ENCODE measurements around the gene STT3B. TPM values are rescaled to one million over a fixed set of nuclear protein-coding genes. Genes with fewer than 3 reads are reported as not detected.
A peak's percentile ranks its signal among the peaks of the same experiment; 100 is the strongest.

The STT3B gene
- total and polyA plus RNA-seq, 4 experiments from 2014 or later, result 145 to 183 (median 159) TPM

DNA sequence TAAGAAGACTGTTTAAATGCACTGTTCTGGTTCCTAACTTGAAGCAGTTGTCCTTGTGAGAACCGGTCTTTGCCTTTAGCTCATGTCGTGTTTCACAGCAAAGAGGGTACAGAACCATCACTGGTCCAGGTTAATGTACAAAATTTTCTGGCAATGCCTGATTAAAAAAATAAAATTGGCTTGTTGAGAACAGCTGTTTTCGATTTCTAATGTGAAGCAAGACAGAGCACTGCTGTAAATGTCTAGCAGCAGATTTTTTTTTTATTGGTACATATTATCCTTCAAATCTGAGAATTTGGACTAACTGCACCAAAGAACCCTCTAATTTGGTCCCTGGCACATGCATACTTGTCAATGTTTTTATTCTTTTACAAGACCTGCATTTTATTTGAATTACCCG lies 103.3 kb downstream of the STT3B start:
- H3K36me3 Mint-ChIP-seq, result peaks cover 25 to 43% of the 10 kb centered on the region in 2 donors
- intact Hi-C loops (cut with micrococcal nuclease), result loop anchor here (5.0 kb wide), 2 partner anchors 64 to 84 kb away; no protein-coding TSS in a partner anchor
- no peaks in the 10 kb centered on the region for H3K9me3 ChIP-seq (ENCODE audit: control insufficient read depth in 1 of 2, low read length in 2 of 2)
- H3K4me3 Mint-ChIP-seq, result peak overlapping the region in 6 of 8 donors; percentile 11 to 59 (median 44)
- ChIA-PET POLR2A (ENCODE audit: partially characterized antibody) (interaction anchor here (0.8 to 2.9 kb wide), 5 partner anchors 11 to 174 kb away, joined by 3 to 12 read pairs (median 4); partner anchors contain the start of gene STT3B), CTCF (ENCODE audit: partially characterized antibody) (interaction anchor here (1.0 to 1.8 kb wide), 3 partner anchors 59 to 508 kb away, joined by 3 to 6 read pairs (median 3); partner anchors contain the start of gene STT3B)
- peak overlapping the region in 6 of 7 donors; percentile 28 to 85 (median 72) for H3K27ac Mint-ChIP-seq
- H3K27me3 Mint-ChIP-seq, result no peaks in the 10 kb centered on the region
- H3K4me1 Mint-ChIP-seq, result peaks cover 43 to 61% (median 49%) of the 10 kb centered on the region in 4 donors
- no peak for DNase-seq
- peaks cover 47% of the 10 kb centered on the region for H3K4me1 ChIP-seq (ENCODE audit: insufficient read depth, low read length)
- no peaks in the 10 kb centered on the region for H3K9me3 Mint-ChIP-seq
- no peak overlapping the region for H3K4me3 ChIP-seq (ENCODE audit: low read length in 2 of 2)
- H3K27ac ChIP-seq (ENCODE audit: low read depth, low read length), result peak overlapping the region; percentile 13
- no peaks in the 10 kb centered on the region for H3K27me3 ChIP-seq (ENCODE audit: insufficient read depth, low read length)
- H3K36me3 ChIP-seq (ENCODE audit: insufficient read depth, low read length), result no peaks in the 10 kb centered on the region

DNA sequence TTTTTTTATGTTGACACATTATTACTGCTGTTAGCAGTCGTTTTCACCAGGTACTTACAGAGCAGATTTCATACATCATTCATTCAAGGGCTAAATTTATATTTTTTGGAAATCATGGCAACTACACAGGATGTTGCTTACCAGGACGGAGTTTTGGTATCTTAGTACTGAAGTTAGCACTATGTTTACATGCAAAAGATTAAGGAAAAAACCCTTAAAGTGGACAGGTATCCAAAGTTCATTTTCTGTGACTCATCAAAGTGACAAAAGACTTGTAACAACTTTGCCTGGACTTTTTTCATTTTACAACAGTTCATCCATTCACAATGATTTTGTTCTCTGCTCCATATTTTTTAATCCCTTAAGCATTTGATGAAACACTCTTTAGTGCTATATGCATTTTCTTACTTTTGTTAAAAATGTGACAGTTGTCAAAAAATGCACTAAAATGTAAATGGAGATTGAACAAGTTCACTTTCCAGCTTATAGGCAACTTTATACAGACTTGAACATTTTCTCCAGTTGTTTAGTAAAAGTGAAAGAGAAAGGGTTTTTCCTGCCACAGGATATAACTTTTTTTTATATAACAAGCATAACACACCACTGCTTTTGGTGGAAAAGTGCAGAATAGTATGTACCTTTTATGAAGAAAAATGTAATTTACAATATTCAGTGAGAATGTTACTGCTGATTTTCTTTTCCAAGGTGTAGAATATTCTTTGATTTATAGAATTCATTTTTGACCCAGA lies 104.1 kb downstream of the STT3B start:
- H3K4me3 ChIP-seq (ENCODE audit: low read length in 2 of 2), result no peak overlapping the region
- no peaks in the 10 kb centered on the region for H3K27me3 ChIP-seq (ENCODE audit: insufficient read depth, low read length)
- Mint-ChIP-seq H3K4me1 (peaks cover 43 to 61% (median 48%) of the 10 kb centered on the region in 4 donors), H3K27ac (peak overlapping the region; percentile 4 to 86 (median 68)), H3K27me3 (no peaks in the 10 kb centered on the region), H3K9me3 (no peaks in the 10 kb centered on the region), H3K4me3 (peak overlapping the region in 6 of 8 donors; percentile 52 to 68 (median 62)), H3K36me3 (peaks cover 21 to 37% of the 10 kb centered on the region in 2 donors)
- CTCF ChIA-PET (ENCODE audit: partially characterized antibody), result interaction anchor here (1.0 to 1.8 kb wide), 2 partner anchors 58 to 105 kb away, joined by 3 to 6 read pairs; partner anchors contain the start of gene STT3B
- DNase-seq, result peak in 3 of 5 donors; percentile 16 to 31 (median 26)
- intact Hi-C loops (cut with micrococcal nuclease), result loop anchor here (5.0 kb wide), 2 partner anchors 65 to 85 kb away; no protein-coding TSS in a partner anchor
- POLR2A ChIA-PET (ENCODE audit: partially characterized antibody), result interaction anchor here (0.6 to 2.9 kb wide), 7 partner anchors 12 to 463 kb away, joined by 3 to 12 read pairs (median 3); partner anchors contain the start of gene STT3B
- H3K4me1 ChIP-seq (ENCODE audit: insufficient read depth, low read length), result peaks cover 47% of the 10 kb centered on the region
- H3K36me3 ChIP-seq (ENCODE audit: insufficient read depth, low read length), result no peaks in the 10 kb centered on the region
- H3K9me3 ChIP-seq (ENCODE audit: control insufficient read depth in 1 of 2, low read length in 2 of 2), result no peaks in the 10 kb centered on the region
- H3K27ac ChIP-seq (ENCODE audit: low read depth, low read length), result peak overlapping the region; percentile 13

DNA sequence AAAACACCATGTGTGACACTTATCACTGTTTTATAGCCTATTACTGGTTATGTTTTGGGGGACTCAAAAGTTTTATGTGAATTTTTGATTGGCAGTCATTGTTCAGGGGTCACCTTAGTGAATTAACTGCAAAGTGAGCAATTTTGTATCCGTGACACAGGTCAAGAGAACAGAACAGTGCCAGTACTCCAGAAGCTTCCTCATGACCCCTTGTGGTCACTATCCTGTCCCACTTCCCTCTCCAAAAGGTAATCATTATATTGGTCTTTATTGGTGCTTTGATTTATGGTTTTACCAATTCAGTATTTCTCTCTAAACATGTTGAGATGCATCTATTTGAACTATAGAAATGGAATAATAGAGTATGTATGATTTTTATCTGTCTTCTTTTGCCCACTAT lies 107.1 kb downstream of the STT3B start:
- intact Hi-C loops (cut with micrococcal nuclease), result loop anchor here (5.0 kb wide), 2 partner anchors 68 to 88 kb away; no protein-coding TSS in a partner anchor
- no peaks in the 10 kb centered on the region for H3K27me3 Mint-ChIP-seq
- H3K4me3 Mint-ChIP-seq, result no peak overlapping the region
- H3K36me3 ChIP-seq (ENCODE audit: insufficient read depth, low read length), result no peaks in the 10 kb centered on the region
- H3K27me3 ChIP-seq (ENCODE audit: insufficient read depth, low read length), result no peaks in the 10 kb centered on the region
- H3K4me1 Mint-ChIP-seq, result peaks cover 28 to 38% (median 32%) of the 10 kb centered on the region in 4 donors
- H3K9me3 ChIP-seq (ENCODE audit: control insufficient read depth in 1 of 2, low read length in 2 of 2), result no peaks in the 10 kb centered on the region
- H3K9me3 Mint-ChIP-seq, result peaks cover 0 to 4% (median 0%) of the 10 kb centered on the region in 8 donors
- ChIA-PET POLR2A (ENCODE audit: partially characterized antibody) (interaction anchor here (0.5 to 1.5 kb wide), 2 partner anchors 107 to 224 kb away, joined by 3 to 5 read pairs; partner anchors contain the start of gene STT3B), CTCF (ENCODE audit: partially characterized antibody) (interaction anchor here (1.2 to 1.6 kb wide), 2 partner anchors 14 to 15 kb away, joined by 3 to 4 read pairs; no protein-coding TSS in a partner anchor)
- H3K36me3 Mint-ChIP-seq, result peaks cover 17 to 26% of the 10 kb centered on the region in 2 donors
- H3K4me3 ChIP-seq (ENCODE audit: low read length in 2 of 2), result no peak overlapping the region
- H3K27ac ChIP-seq (ENCODE audit: low read depth, low read length), result no peak overlapping the region
- DNase-seq, result no peak
- peaks cover 29% of the 10 kb centered on the region for H3K4me1 ChIP-seq (ENCODE audit: insufficient read depth, low read length)
- H3K27ac Mint-ChIP-seq, result no peak overlapping the region

DNA sequence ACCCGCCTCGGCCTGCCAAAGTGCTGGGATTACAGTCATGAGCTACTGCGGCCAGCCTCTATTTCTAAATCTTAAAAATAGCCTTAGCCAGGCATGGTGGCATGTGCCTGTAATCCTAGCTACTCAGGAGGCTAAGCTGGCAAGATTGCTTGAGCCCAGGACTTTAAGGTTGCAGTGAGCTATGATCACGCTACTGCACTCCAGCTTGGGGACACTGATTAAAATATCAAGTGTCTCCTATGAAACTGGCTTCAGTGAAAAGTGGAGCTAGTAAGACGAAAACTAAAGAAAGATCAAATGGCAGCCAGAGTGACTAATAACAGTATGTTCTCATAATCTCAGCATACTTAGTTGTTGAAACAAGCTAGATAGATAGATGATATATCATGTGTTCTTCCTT lies 112.5 kb downstream of the STT3B start:
- peaks cover 6 to 17% of the 10 kb centered on the region in 2 donors for H3K9me3 ChIP-seq (ENCODE audit: control insufficient read depth in 1 of 2, low read length in 2 of 2)
- DNase-seq, result no peak
- no peak overlapping the region for H3K4me3 ChIP-seq (ENCODE audit: low read length in 2 of 2)
- intact Hi-C loops (cut with micrococcal nuclease), result no loop called here
- Mint-ChIP-seq H3K9me3 (peaks cover 3 to 46% (median 34%) of the 10 kb centered on the region in 8 donors), H3K27me3 (no peaks in the 10 kb centered on the region), H3K4me3 (no peak overlapping the region), H3K4me1 (peaks cover 0 to 4% (median 2%) of the 10 kb centered on the region in 4 donors), H3K36me3 (peaks cover 42 to 43% of the 10 kb centered on the region in 2 donors), H3K27ac (peak overlapping the region in 1 of 7 donors; percentile 20)
- H3K27me3 ChIP-seq (ENCODE audit: insufficient read depth, low read length), result no peaks in the 10 kb centered on the region
- CTCF ChIA-PET (ENCODE audit: partially characterized antibody), result no interaction called here
- no peaks in the 10 kb centered on the region for H3K4me1 ChIP-seq (ENCODE audit: insufficient read depth, low read length)
- POLR2A ChIA-PET (ENCODE audit: partially characterized antibody), result interaction anchor here (0.5 kb wide), 1 partner anchor 227 kb away, joined by 3 read pairs; no protein-coding TSS in a partner anchor
- no peaks in the 10 kb centered on the region for H3K36me3 ChIP-seq (ENCODE audit: insufficient read depth, low read length)
- H3K27ac ChIP-seq (ENCODE audit: low read depth, low read length), result no peak overlapping the region

DNA sequence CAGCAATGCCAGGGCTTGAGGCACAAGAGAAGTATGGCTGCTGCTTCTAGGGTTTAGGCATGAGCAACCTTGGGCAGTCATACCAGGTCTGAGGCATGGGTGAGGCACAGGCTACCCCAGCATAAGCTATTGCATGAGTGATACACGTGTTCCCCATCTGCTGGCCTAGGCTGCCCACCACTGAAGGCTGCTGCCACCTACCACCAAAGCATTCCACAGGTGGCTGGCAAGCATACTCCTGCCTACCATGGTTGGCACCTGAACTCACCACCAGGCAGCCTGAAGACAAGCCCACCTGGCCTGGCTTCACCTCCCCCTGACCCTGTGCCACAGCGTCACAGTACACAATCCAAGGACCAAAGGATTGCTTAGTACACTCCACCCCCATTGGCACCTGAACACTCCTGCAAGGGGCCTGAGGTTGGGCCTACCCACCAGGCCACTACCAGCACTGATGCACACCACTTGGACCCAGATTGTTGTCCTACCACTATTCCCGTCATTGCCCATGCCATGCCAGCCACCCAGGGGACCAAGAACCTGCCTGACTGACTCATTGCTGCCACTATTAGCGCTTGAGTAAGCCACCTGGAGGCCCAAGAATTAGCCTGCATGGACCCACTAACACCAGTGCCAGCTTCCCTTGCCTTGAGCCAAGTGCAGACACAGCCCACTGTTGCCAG lies 115.7 kb downstream of the STT3B start:
- ChIA-PET CTCF (ENCODE audit: partially characterized antibody) (no interaction called here), POLR2A (ENCODE audit: partially characterized antibody) (interaction anchor here (1.4 kb wide), 1 partner anchor 12 kb away, joined by 5 read pairs; no protein-coding TSS in a partner anchor)
- Histone ChIP-seq H3K4me3 (ENCODE audit: low read length in 2 of 2) (no peak overlapping the region), H3K27me3 (ENCODE audit: insufficient read depth, low read length) (no peaks in the 10 kb centered on the region), H3K9me3 (ENCODE audit: control insufficient read depth in 1 of 2, low read length in 2 of 2) (peaks cover 6 to 33% of the 10 kb centered on the region in 2 donors), H3K36me3 (ENCODE audit: insufficient read depth, low read length) (no peaks in the 10 kb centered on the region), H3K27ac (ENCODE audit: low read depth, low read length) (no peak overlapping the region), H3K4me1 (ENCODE audit: insufficient read depth, low read length) (no peaks in the 10 kb centered on the region)
- Mint-ChIP-seq H3K9me3 (peaks cover 7 to 78% (median 64%) of the 10 kb centered on the region in 8 donors), H3K27ac (peak overlapping the region in 3 of 7 donors; percentile 31 to 85 (median 74)), H3K4me1 (peaks cover 0 to 5% (median 2%) of the 10 kb centered on the region in 4 donors), H3K36me3 (peaks cover 41 to 59% of the 10 kb centered on the region in 2 donors), H3K4me3 (peak overlapping the region in 1 of 8 donors; percentile 8), H3K27me3 (no peaks in the 10 kb centered on the region)
- intact Hi-C loops (cut with micrococcal nuclease), result no loop called here
- DNase-seq, result no peak

DNA sequence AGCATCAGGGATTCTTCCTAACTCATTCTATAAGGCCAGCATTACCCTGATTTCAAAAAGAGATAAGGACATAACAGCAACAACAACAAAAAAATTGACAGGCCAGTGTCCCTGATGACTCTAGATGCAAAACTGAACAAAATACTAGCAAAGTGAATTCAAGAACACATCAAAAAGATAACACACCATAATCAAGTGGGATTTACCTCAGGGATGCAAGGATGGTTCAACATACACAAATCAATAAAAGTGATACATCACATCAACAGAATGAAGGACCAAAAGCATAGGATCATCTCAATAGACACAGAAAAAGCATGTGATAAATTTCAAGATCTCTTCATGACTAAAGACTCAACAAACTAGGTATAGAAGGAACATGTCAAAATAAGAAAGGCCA lies 119.6 kb downstream of the STT3B start:
- Mint-ChIP-seq H3K4me1 (peaks cover 0 to 5% (median 0%) of the 10 kb centered on the region in 4 donors), H3K9me3 (peaks cover 9 to 100% (median 95%) of the 10 kb centered on the region in 8 donors), H3K36me3 (peaks cover 18 to 54% of the 10 kb centered on the region in 2 donors), H3K27ac (peak overlapping the region in 1 of 7 donors; percentile 30), H3K4me3 (no peak overlapping the region), H3K27me3 (no peaks in the 10 kb centered on the region)
- CTCF ChIA-PET (ENCODE audit: partially characterized antibody), result no interaction called here
- Histone ChIP-seq H3K4me1 (ENCODE audit: insufficient read depth, low read length) (no peaks in the 10 kb centered on the region), H3K4me3 (ENCODE audit: low read length in 2 of 2) (no peak overlapping the region), H3K9me3 (ENCODE audit: control insufficient read depth in 1 of 2, low read length in 2 of 2) (peaks cover 6 to 63% of the 10 kb centered on the region in 2 donors), H3K27ac (ENCODE audit: low read depth, low read length) (no peak overlapping the region), H3K27me3 (ENCODE audit: insufficient read depth, low read length) (no peaks in the 10 kb centered on the region), H3K36me3 (ENCODE audit: insufficient read depth, low read length) (no peaks in the 10 kb centered on the region)
- no peak for DNase-seq
- intact Hi-C loops (cut with micrococcal nuclease), result no loop called here
- POLR2A ChIA-PET (ENCODE audit: partially characterized antibody), result no interaction called here
